Nephron (organoid): ENCODE measurements around the gene PEX1.
"Not testable (repeated sequence)": the region's sequence is repeated elsewhere in the genome, so short reads cannot be mapped to it uniquely, and the experiment has no call there.

Experiments
- H3K27ac Mint-ChIP-seq, 3 experiments: 2 replicates each; pipeline ENCODE4 v1.8.0; 2020; ENCODE audit warnings: mixed read lengths in 3 of 3, mild to moderate bottlenecking in 2 of 3, moderate library complexity in 1 of 3
- H3K27me3 Mint-ChIP-seq: 2 replicates; pipeline ENCODE4 v1.8.0; 2021; ENCODE audit warnings: low read depth, mild to moderate bottlenecking, moderate library complexity, mixed read lengths
- H3K36me3 Mint-ChIP-seq: 2 replicates; pipeline ENCODE4 v1.8.0; 2020; ENCODE audit warnings: low read depth, mixed read lengths
- H3K4me1 Mint-ChIP-seq: 2 replicates; pipeline ENCODE4 v1.8.0; 2020; ENCODE audit warnings: mixed read lengths
- H3K4me3 Mint-ChIP-seq, 3 experiments: 2 replicates each; pipeline ENCODE4 v1.8.0; 2020; ENCODE audit warnings: mild to moderate bottlenecking in 3 of 3, mixed read lengths in 3 of 3, moderate library complexity in 2 of 3
- H3K9me3 Mint-ChIP-seq: 2 replicates; pipeline ENCODE4 v1.8.0; 2020; ENCODE audit warnings: mixed read lengths
- CTCF ChIP-seq, 3 experiments: fragments of 200-600 bp; sonication (generic); IDR thresholded peaks; one replicate each; pipeline ENCODE4 v1.5.0; 2021; ENCODE audit warnings: antibody characterized with exemption in 3 of 3; ENCODE audit not compliant: unreplicated experiment in 3 of 3

The PEX1 gene

GRCh38 chr7:92557808-92558362, 29.6 kb upstream of the PEX1 start:
- no peaks in the 10 kb centered on the region for H3K9me3 Mint-ChIP-seq
- no peak for TF ChIP-seq CTCF (IDR thresholded peaks at IDR 0.05; ENCODE audit: unreplicated experiment in 3 of 3)
- no peak overlapping the region for H3K4me3 Mint-ChIP-seq
- H3K4me1 Mint-ChIP-seq = no peaks in the 10 kb centered on the region
- H3K27ac Mint-ChIP-seq = no peak overlapping the region
- peaks cover 11% of the 10 kb centered on the region for H3K36me3 Mint-ChIP-seq
- H3K27me3 Mint-ChIP-seq = no peaks in the 10 kb centered on the region

- no peak for TF ChIP-seq CTCF (IDR thresholded peaks at IDR 0.05; ENCODE audit: unreplicated experiment in 3 of 3)
- H3K36me3 Mint-ChIP-seq = peaks cover 8% of the 10 kb centered on the region
- H3K4me1 Mint-ChIP-seq = no peaks in the 10 kb centered on the region
- no peak overlapping the region for H3K27ac Mint-ChIP-seq
- no peak overlapping the region for H3K4me3 Mint-ChIP-seq
- H3K9me3 Mint-ChIP-seq = no peaks in the 10 kb centered on the region
- H3K27me3 Mint-ChIP-seq = no peaks in the 10 kb centered on the region
These were observed 28.9 kb upstream of the PEX1 start for GRCh38 chr7:92557249-92557648.

GRCh38 chr7:92550194-92550593, 21.9 kb upstream of the PEX1 start:
- Mint-ChIP-seq H3K27me3 (no peaks in the 10 kb centered on the region), H3K4me1 (no peaks in the 10 kb centered on the region), H3K4me3 (no peak overlapping the region), H3K9me3 (no peaks in the 10 kb centered on the region), H3K27ac (no peak overlapping the region), H3K36me3 (no peaks in the 10 kb centered on the region)
- TF ChIP-seq CTCF (IDR thresholded peaks at IDR 0.05; ENCODE audit: unreplicated experiment in 3 of 3) = no peak

GRCh38 chr7:92547579-92547978, 19.3 kb upstream of the PEX1 start:
- Mint-ChIP-seq H3K27ac (no peak overlapping the region), H3K9me3 (peaks cover 3% of the 10 kb centered on the region), H3K4me1 (no peaks in the 10 kb centered on the region), H3K4me3 (no peak overlapping the region), H3K27me3 (no peaks in the 10 kb centered on the region), H3K36me3 (no peaks in the 10 kb centered on the region)
- TF ChIP-seq CTCF (IDR thresholded peaks at IDR 0.05; ENCODE audit: unreplicated experiment in 3 of 3) = no peak

- no peak for TF ChIP-seq CTCF (IDR thresholded peaks at IDR 0.05; ENCODE audit: unreplicated experiment in 3 of 3)
- no peak overlapping the region for H3K4me3 Mint-ChIP-seq
- no peaks in the 10 kb centered on the region for H3K27me3 Mint-ChIP-seq
- H3K27ac Mint-ChIP-seq = no peak overlapping the region
- peaks cover 8% of the 10 kb centered on the region for H3K9me3 Mint-ChIP-seq
- no peaks in the 10 kb centered on the region for H3K4me1 Mint-ChIP-seq
- no peaks in the 10 kb centered on the region for H3K36me3 Mint-ChIP-seq
These were observed 18.7 kb upstream of the PEX1 start for GRCh38 chr7:92546856-92547497.

- not testable (repeated sequence) for H3K36me3 Mint-ChIP-seq, H3K27me3 Mint-ChIP-seq, H3K4me1 Mint-ChIP-seq, H3K4me3 Mint-ChIP-seq, H3K27ac Mint-ChIP-seq
- peaks cover 16% of the 10 kb centered on the region for H3K9me3 Mint-ChIP-seq
These were observed 16.8 kb upstream of the PEX1 start for GRCh38 chr7:92545116-92545515.

GRCh38 chr7:92543542-92543941, 15.2 kb upstream of the PEX1 start:
- peaks cover 16% of the 10 kb centered on the region for H3K9me3 Mint-ChIP-seq
- not testable (repeated sequence) for H3K27me3 Mint-ChIP-seq, H3K4me3 Mint-ChIP-seq, H3K4me1 Mint-ChIP-seq, H3K27ac Mint-ChIP-seq
- peaks cover 11% of the 10 kb centered on the region for H3K36me3 Mint-ChIP-seq
